Stimulated activated CD8-positive, alpha-beta memory T cell treated with anti-CD3 and anti-CD28 coated beads, Interleukin-12 subunit alpha, Interleukin-12 subunit beta, amount 100 ng/mL, for 1 hour (primary cell): ENCODE results near the gene DCPS.
"Not testable (repeated sequence)": the region's sequence is repeated elsewhere in the genome, so short reads cannot be mapped to it uniquely, and the experiment has no call there.

Experiments used
- DNase-seq: peaks from one replicate; pipeline ENCODE4 v3.0.0-alpha.2; 2020; ENCODE audit warnings: low read depth

The DCPS gene

DNA sequence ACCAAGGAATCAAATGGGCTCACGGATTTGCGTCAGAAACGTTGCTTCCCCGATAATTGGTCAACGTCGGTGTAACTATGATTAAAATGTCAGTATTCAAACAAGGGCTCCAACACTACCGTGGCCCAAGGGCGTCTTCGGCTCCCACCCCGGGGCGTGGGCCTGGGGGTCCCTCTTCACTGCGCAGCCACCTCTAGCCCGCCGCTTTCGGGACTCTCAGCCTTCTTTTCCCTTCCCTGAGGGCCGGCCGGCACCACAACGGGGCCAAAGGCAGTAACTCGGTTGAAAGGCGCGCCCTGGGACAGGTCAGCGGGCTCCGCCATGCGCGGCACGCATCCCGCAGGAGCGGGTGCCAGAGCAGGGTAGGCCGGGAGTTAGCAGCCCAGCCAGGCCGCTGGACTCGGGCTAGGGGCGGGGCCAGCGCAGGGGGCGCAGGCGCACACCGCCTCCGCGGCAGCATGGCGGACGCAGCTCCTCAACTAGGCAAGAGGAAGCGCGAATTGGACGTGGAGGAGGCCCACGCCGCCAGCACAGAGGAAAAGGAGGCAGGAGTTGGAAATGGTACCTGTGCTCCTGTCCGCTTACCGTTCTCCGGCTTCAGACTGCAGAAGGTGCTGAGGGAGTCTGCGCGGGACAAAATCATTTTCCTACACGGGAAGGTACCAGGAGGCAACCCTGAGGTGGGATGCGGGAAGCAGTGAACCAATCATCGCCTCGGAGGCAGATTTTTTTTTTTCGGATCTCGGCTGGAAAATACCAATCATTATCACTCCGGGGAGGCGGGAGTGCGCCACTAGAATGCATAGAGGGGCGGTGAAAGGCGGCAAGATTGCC, at the start of gene DCPS:
Gene DCPS (plus strand): TSS at position 438 of the 834 bp plus-strand sequence. CDS start 21 bp downstream, at position 459.
- DNase-seq, result peak; percentile 65

GRCh38 chr11:126254819-126255218, 49.0 kb upstream of the DCPS start:
- no peak for DNase-seq

GRCh38 chr11:126255507-126255906, 48.4 kb upstream of the DCPS start:
- DNase-seq, result not testable (repeated sequence)

DNA sequence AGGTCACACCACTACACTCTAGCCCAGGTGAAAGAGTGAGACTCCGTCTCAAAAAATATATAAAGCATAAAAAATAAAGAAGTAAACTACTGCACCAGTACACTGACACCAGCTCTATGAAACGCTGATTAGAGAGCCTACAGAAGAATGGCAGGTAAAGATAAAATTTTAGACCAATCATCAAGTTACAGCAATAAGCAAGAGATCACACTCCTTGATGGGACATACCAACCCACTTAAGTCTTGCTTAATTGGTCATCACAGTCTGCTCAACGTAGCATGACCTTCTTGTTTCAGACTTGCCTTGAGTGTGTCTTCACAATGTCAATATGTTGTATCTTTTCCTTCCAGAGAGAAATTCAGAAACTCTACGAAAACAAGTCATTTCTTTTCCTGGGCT, 47.6 kb upstream of the DCPS start:
- no peak for DNase-seq

GRCh38 chr11:126257144-126257543, 46.7 kb upstream of the DCPS start:
- no peak for DNase-seq

- DNase-seq, result no peak
Measured at GRCh38 chr11:126257764-126258163, 46.1 kb upstream of the DCPS start.

- no peak for DNase-seq
Measured at GRCh38 chr11:126262216-126262615, 41.6 kb upstream of the DCPS start.

- DNase-seq, result no peak
Measured at GRCh38 chr11:126263489-126263888, 40.4 kb upstream of the DCPS start.

GRCh38 chr11:126265811-126266210, 38.0 kb upstream of the DCPS start:
- no peak for DNase-seq

DNA sequence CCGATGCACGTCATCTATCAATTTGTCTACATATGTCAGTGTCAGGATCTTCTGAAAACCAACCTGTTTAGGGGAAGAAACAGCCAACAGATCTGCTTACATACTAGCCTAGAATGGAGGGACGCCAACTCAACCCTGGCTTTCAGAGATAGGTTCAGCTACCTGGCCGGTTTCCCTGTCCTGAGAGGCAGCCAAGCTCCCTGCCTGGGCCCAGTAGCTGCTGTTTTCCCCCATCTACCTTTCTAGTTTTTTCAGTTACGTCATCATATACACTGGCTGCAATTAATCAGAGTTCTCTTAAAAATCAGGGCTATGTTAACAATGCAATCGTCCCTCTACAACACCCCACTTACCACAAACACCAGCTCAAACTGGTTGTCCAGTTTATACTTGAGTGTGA, 36.2 kb upstream of the DCPS start:
- DNase-seq, result no peak

- DNase-seq, result no peak
Measured at GRCh38 chr11:126268361-126268707, 35.5 kb upstream of the DCPS start.

DNA sequence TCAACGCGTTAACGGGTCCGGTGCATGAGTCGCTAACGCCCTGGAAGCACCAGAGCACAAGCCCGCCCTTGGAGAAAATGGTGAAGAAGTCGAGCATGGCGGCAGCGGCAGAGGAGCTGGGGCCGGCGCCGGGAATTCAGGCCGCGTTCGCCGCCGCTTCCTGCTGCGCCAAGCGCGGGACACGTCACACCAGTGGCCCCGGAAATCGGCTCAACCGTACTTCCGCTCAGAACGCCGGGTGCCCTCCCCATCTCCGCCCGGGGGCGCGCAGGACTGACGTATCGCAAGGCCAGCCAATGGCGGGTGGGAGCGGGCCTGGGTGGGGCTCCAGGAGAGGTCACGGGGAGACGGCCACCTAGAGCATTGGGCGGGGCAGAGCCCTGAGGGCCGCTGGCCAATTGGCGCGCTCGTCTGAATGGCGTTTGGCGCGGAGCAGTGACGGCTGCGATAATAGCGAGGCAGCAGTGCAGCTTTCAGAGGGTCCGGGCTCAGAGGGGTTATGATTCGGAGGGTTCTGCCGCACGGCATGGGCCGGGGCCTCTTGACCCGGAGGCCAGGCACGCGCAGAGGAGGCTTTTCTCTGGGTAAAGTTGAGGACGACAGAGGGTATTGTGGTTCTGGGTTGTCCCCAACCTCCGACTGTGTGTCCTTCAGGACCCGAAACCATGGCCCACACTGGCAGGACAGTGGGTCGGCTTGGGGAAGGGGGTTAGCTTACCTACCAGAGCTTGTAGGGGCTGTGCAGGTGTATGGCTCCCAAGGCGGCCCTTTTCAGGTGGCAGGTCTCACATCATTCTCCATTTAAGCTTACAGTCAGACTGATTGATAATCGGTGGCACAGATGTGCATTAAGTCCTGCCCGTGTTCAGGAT, 34.9 kb upstream of the DCPS start, which contains the start of the genes FOXRED1 and SRPRA:
Gene FOXRED1 (plus strand): TSS at position 447 of the 872 bp plus-strand sequence. CDS start 53 bp downstream, at position 500.
Gene SRPRA (minus strand): TSS at position 188 of the 872 bp plus-strand sequence. CDS start 91 bp downstream, at position 97.
- peak; percentile 99 for DNase-seq

GRCh38 chr11:126277322-126277721, 26.5 kb upstream of the DCPS start:
- no peak for DNase-seq

GRCh38 chr11:126277780-126278179, 26.1 kb upstream of the DCPS start:
- DNase-seq, result no peak

DNA sequence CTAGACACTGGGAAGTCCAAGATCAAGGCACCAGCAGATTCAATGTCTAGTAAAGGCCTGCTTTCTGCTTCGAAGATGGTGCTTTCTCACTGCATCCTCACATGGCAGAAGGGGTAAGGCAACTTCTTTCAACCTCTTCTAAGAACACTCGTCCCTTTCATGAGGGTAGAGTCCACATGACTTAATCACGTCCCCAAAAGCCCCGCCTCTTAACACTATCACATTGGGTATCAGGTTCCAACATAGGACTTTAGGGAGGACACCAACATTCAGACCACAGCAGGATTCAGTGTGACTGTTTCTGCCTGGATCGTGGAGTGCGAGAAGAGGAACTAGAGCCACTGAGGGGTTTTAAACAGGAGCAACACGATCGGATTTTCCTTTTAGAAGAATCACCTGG, 24.7 kb upstream of the DCPS start:
- no peak for DNase-seq

- DNase-seq, result no peak
Measured at GRCh38 chr11:126280595-126280994, 23.3 kb upstream of the DCPS start.

DNA sequence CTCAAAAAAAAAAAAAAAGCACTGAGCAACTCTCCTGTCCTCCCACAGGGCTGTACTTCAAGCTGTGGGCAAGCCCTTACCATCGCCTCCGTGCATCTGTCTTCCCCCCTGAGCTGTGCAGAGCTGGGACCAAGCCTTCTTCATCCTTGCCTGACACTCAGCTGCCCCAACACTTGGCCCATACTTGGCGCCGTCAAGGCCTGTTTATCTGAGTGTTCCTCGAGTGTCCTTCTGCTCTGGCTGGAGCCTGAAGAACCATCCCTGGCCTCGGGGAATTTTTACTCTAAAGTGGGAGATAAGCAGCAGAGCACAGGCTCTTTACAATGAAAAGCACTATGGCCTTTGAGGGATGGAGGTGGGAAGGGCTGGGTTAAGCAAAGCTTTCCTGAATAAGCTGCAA, 22.6 kb upstream of the DCPS start:
- no peak for DNase-seq

- DNase-seq, result no peak
Measured at GRCh38 chr11:126281666-126282175, 22.1 kb upstream of the DCPS start.

GRCh38 chr11:126282361-126282735, 21.5 kb upstream of the DCPS start:
- DNase-seq, result no peak

DNA sequence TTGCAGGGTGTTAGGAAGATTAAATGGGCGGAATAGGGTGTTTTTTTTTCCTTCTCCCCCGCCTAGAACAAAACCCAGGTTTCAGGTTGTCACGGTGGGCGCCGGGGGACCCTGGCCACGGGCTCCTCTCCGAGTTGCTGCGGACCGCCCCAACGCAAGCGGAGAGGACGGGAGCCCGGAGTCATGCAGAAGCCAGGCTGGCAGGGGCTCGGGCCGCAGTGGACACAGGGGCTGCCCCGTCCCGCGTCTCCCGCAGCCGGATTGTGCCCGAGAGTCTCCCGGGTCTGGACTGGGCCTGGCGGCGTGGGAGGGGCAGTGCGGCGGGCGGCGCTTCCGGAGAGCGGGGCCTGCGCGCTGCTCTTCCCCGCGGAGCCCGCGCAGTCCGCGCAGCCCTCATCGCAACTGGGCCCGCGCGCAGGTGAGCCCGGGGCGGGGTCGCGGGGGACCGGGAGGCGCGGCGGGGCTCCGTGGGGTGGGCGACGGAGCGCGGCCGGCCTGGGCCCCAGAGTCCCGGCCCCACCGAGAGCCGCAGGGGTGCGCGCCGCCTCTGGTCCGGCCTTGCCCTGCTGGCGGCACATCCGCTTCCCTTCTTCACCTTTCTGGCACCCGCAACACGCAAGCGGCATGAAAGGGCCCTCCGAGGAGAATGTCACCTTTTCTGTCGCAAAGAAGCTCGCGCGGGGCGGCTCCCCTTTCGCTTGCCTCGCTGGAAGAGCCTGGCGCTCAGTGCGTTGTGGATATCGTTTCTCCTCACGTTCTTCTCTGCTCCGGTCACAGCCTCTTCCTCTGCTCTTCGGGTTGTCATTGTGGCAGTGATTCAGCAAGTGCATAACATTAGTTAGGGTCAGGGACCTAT, 20.9 kb upstream of the DCPS start, which contains the start of gene TIRAP:
Gene TIRAP (plus strand): TSS at position 358 of the 856 bp plus-strand sequence. CDS start 7,802 bp downstream, outside the sequence.
- DNase-seq, result peak; percentile 39

- peak; percentile 83 for DNase-seq
Measured at GRCh38 chr11:126284829-126285228, 19.0 kb upstream of the DCPS start.

- DNase-seq, result no peak
Measured at GRCh38 chr11:126288237-126288636, 15.6 kb upstream of the DCPS start.
